Keratinocyte (primary cell): ENCODE data around the gene HMCN1.

Experiments
- CTCF ChIP-seq, 3 experiments: IDR thresholded peaks in 1 of 3; conservative IDR thresholded peaks in 1 of 3; optimal IDR thresholded peaks in 1 of 3; 2 replicates in 2 of 3; 3 replicates in 1 of 3; pipeline versions ENCODE3 to v1.5.1; 2011; ENCODE audit warnings: low read length in 3 of 3, mild to moderate bottlenecking in 3 of 3, moderate library complexity in 2 of 3, control low read depth in 1 of 3, inconsistent platforms in 1 of 3; ENCODE audit not compliant: insufficient read depth in 2 of 3; ENCODE audit errors: extremely low read depth in 1 of 3
- EZH2 ChIP-seq: IDR thresholded peaks from one replicate; pipeline ENCODE4 v1.6.1; 2012; ENCODE audit warnings: inconsistent platforms, mild to moderate bottlenecking, low read length, moderate library complexity

GRCh38 chr1:186143481-186143880 is 409.3 kb downstream of the HMCN1 start:
- TF ChIP-seq EZH2 = no peak
- TF ChIP-seq CTCF (optimal IDR thresholded peaks at IDR 0.05 in 1 of 3, IDR thresholded peaks at IDR 0.05 in 1 of 3, conservative IDR thresholded peaks at IDR 0.05 in 1 of 3; ENCODE audit: extremely low read depth in 1 of 3, insufficient read depth in 2 of 3, low read length in 3 of 3) = no peak
